DND-41 (cell line): ENCODE results near the gene DMKN.

ENCODE experiments used
- EZH2 ChIP-seq: IDR thresholded peaks from 3 replicates; pipeline ENCODE4 v1.6.1; 2012; ENCODE audit warnings: borderline replicate concordance, low read depth, mild to moderate bottlenecking, moderate library complexity, low read length, inconsistent platforms; ENCODE audit not compliant: severe bottlenecking
- TF ChIP-seq, protein P1 (sequence below): IDR thresholded peaks from 2 replicates; pipeline ENCODE4 v1.5.1; 2012; ENCODE audit warnings: borderline replicate concordance, low read length, moderate library complexity, mild to moderate bottlenecking; ENCODE audit not compliant: poor library complexity, severe bottlenecking; ENCODE audit errors: extremely low read depth

DNA sequence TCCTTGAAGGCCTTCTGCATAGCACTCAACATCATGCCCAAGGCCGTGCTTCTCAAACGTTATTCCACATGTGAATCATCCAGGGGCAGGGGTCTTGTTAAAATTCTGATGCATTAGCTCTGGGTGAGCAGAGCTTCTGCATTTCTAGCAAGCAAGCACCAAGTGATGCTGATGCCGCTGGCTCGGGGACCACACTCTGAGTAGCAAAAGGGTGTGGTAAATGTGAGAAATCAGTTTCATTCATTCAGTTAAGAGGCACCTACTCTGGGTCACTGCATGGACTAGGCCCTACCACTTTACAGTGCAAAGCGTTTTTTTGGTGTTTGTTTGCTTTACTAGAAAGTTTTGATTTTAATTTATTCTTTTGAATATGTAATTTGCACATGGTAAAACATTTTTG, 30.4 kb downstream of the DMKN start:
- TF ChIP-seq, protein P1, sequence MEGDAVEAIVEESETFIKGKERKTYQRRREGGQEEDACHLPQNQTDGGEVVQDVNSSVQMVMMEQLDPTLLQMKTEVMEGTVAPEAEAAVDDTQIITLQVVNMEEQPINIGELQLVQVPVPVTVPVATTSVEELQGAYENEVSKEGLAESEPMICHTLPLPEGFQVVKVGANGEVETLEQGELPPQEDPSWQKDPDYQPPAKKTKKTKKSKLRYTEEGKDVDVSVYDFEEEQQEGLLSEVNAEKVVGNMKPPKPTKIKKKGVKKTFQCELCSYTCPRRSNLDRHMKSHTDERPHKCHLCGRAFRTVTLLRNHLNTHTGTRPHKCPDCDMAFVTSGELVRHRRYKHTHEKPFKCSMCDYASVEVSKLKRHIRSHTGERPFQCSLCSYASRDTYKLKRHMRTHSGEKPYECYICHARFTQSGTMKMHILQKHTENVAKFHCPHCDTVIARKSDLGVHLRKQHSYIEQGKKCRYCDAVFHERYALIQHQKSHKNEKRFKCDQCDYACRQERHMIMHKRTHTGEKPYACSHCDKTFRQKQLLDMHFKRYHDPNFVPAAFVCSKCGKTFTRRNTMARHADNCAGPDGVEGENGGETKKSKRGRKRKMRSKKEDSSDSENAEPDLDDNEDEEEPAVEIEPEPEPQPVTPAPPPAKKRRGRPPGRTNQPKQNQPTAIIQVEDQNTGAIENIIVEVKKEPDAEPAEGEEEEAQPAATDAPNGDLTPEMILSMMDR = no peak
- TF ChIP-seq EZH2 = no peak
